GM18526 (cell line): Measurements from ENCODE around the gene TNRC6A.

Source experiments
- POLR2A ChIP-seq: IDR thresholded peaks from 3 replicates; pipeline ENCODE4 v1.6.1; 2011; ENCODE audit not compliant: insufficient read length; ENCODE audit errors: extremely low read depth

TNRC6A gene

DNA sequence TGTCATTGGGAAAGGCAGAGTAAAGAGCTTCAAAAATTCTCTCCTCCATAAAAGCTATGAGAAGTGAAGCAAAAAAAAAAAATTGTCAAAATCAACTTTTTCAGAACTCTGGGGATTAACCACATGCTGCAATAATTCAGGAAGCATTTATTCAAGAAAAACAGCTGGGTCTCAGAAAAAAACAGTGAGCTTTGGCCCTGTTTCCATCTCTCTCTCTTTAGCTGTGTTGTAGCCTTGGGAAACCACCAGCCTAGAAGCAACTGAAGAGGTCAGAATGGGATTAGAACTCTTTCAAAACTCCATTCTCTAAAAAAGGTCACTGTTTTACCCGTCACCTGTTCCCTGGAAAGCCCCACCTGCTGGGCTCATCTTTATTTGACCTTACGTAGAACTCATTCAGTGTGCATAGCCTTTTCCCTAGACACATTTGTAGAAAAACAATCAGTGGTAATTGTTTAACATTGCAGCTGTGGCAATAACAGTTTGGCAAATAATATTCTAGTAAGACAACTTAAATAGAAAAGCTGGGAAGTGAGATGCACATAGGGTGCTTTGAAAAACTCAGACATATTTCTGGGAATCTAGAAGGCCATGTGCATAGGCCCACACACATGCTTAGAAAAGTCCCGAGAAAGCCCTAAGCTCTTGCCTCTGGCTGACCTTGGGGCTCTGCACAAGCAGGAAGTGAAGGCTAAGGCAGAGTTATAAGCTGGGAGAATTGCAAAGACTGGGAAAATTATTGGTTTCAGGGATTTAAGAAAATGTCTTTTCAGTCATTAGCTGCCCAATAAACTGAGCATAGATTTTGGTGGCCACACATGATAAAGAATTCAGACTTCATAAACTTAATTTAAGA lies 134.4 kb downstream of the TNRC6A start:
- TF ChIP-seq POLR2A, result no peak

GRCh38 chr16:24869033-24869432 lies 139.6 kb downstream of the TNRC6A start:
- TF ChIP-seq POLR2A, result no peak

DNA sequence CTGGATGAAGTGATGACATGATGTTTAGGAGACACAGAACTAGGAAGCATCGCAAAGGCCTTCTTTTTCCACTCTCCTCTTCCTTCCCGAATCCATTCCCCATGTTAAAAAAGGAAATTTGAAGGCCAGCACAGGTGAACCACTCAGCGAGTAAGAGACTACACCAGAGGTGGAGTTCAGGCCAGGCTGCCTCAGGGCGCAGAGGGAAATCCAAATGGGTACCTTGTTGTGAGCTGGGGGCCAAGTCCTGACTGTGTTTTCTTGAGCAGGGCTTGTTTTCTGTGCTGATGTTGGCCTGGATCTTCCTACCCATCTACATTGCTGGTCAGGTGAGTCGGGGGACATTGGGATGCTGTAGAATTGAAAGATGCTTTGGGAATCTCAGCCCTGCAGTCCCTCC lies 142.4 kb downstream of the TNRC6A start:
- no peak for TF ChIP-seq POLR2A

GRCh38 chr16:24873028-24873427 lies 143.6 kb downstream of the TNRC6A start:
- no peak for TF ChIP-seq POLR2A

GRCh38 chr16:24875466-24875865 lies 146.0 kb downstream of the TNRC6A start:
- no peak for TF ChIP-seq POLR2A
